ENCODE measurements around the gene CNR2.

Gene CNR2

DNA sequence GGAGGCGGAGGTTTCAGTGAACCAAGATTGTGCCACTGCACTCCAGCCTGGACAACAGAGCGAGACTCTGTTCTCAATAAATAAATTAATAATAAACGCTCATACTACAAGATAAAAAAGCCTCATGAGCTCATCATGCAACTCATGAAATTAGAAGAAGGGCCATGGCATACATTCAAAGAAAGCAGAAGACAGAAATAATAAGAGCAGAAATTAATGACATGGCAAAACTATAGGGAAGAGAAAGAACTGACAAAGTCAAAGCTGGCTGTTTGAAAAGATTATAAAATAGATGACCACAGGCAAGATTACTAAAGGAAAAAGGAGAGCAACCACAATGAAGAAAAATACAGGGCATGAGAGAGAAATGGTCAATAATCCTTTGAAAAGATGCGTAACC is 30.4 kb downstream of the CNR2 start:
- no peak overlapping the region for H3K4me3 ChIP-seq (ENCODE audit: low read length)
- no peak for TF ChIP-seq CTCF (IDR thresholded peaks at IDR 0.05; ENCODE audit: insufficient read depth, low read depth, low read length, missing control alignments)
- DNase-seq (ENCODE audit: low read depth): no peak

DNA sequence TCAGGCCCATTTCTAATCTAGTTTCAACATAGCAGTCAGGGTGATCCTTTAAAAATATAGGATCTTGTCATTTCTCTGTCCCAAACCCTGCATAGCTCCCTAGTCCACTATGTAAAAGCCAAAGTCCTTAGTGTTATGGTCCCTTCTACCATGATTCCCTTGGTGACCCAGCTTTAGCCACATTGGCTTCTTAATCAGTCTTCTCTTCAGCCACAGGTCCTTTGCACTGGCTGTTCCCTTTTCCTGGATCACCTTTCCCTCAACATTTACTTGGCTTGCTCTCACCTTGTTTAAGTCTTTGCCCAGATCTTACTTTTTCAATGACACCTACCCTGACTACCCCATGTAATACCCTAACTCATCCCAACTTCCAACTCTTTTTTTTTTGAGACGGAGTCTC is 33.4 kb downstream of the CNR2 start:
- no peak for TF ChIP-seq CTCF (IDR thresholded peaks at IDR 0.05; ENCODE audit: insufficient read depth, low read depth, low read length, missing control alignments)
- no peak overlapping the region for H3K4me3 ChIP-seq (ENCODE audit: low read length)
- DNase-seq (ENCODE audit: low read depth): no peak

GRCh38 chr1:23878668-23879067 is 34.5 kb downstream of the CNR2 start:
- DNase-seq (ENCODE audit: low read depth): no peak
- no peak overlapping the region for H3K4me3 ChIP-seq (ENCODE audit: low read length)
- TF ChIP-seq CTCF (IDR thresholded peaks at IDR 0.05; ENCODE audit: insufficient read depth, low read depth, low read length, missing control alignments): no peak

DNA sequence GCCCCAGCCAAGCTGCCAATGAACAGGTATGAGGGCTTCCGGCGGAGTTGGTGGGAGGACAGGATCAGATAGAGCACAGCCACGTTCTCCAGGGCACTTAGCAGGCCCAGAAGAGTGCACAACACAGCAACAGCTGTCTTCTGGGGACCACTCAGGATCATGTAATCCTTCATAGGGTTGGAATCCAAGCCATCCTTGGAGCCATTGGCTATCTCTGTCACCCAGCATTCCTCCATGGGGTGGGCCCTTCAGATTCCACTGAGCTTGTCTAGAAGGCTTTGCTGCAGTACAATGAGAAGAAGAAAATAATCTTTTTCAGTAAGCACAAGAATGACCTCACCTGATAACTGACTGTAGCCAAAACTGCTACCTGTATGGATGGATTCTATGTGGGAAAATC is 37.8 kb downstream of the CNR2 start:
- TF ChIP-seq CTCF (IDR thresholded peaks at IDR 0.05; ENCODE audit: insufficient read depth, low read depth, low read length, missing control alignments): no peak
- no peak overlapping the region for H3K4me3 ChIP-seq (ENCODE audit: low read length)
- no peak for DNase-seq (ENCODE audit: low read depth)

- H3K4me3 ChIP-seq (ENCODE audit: low read length): no peak overlapping the region
- TF ChIP-seq CTCF (IDR thresholded peaks at IDR 0.05; ENCODE audit: insufficient read depth, low read depth, low read length, missing control alignments): no peak
- no peak for DNase-seq (ENCODE audit: low read depth)
Measured at GRCh38 chr1:23872421-23872820, 40.7 kb downstream of the CNR2 start.

DNA sequence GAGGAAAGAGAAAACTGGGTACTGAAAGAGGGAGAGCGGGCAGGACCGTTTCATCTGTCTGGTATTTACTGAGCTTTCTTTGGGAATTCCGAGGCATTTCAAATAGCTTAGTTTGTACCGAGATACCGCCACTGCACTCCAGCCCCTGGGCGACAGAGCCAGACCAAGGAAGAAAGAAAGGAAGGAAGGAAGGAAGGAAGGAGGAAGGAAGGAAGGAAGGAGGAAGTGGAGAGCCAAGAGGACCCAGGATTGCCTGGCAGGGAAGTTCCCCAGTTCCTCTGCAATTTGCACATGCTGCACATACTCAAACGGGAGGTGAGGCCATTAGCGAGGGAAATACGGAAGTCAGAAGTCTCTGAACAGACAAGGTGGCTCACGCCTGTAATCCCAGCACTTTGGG is 44.1 kb downstream of the CNR2 start:
- no peak overlapping the region for H3K4me3 ChIP-seq (ENCODE audit: low read length)
- no peak for DNase-seq (ENCODE audit: low read depth)
- TF ChIP-seq CTCF (IDR thresholded peaks at IDR 0.05; ENCODE audit: insufficient read depth, low read depth, low read length, missing control alignments): no peak

DNA sequence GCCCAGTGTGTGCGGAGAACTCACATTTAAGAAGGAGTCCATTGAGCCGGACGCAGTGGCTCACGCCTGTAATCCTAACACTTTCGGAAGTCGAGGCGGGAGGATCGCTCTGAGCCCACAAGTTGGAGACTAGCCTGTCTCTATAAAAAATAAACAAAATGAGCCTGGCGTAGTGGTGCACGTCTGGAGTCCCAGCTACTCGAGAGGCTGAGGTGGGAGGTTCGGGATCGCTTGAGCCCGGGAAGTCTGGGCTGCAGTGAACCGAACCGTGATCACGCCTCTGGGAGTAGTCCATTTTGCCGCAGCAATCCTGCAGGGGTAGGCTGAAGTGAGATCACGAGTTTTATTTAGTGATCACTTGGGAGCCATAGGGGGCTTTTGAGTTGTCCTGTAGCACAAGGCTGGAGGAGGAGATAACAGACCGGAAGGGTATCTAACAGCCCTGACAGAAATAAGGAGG is 44.6 kb downstream of the CNR2 start:
- TF ChIP-seq CTCF (IDR thresholded peaks at IDR 0.05; ENCODE audit: insufficient read depth, low read depth, low read length, missing control alignments): no peak
- peak overlapping the region; percentile 63 for H3K4me3 ChIP-seq (ENCODE audit: low read length)
- DNase-seq (ENCODE audit: low read depth): no peak
